OCI-LY1 (cell line): ENCODE data around the gene C6orf136.

ENCODE experiments used
- CTCF ChIP-seq: fragments of 200-600 bp; sonication (generic), shearing (Covaris generic); IDR thresholded peaks from 2 replicates; pipeline ENCODE4 v1.5.1; 2017; ENCODE audit warnings: mild to moderate bottlenecking, antibody characterized with exemption, low read length, moderate library complexity, mixed read lengths
- EZH2 ChIP-seq: fragments of 200-600 bp; sonication (generic), shearing (Covaris generic); IDR thresholded peaks from 2 replicates; pipeline ENCODE4 v1.8.0; 2017; ENCODE audit warnings: borderline replicate concordance, mixed run types, mild to moderate bottlenecking, antibody characterized with exemption, low read length, moderate library complexity, mixed read lengths

GRCh38 chr6:30684386-30685156 is 37.6 kb downstream of the C6orf136 start:
- TF ChIP-seq CTCF (no peak), EZH2 (no peak)
